ENCODE data around the gene PES1.
"Not testable (repeated sequence)": the region's sequence is repeated elsewhere in the genome, so short reads cannot be mapped to it uniquely, and the experiment has no call there.

Gene PES1

GRCh38 chr22:30591588-30592359, at the start of gene PES1:
TSS of gene PES1 (minus strand) at chr22:30591910. CDS start at chr22:30591833, 77 bp downstream.
- in situ Hi-C loops (cut with MboI; ENCODE audit: low sequenced_read_pairs) = no loop called here

DNA sequence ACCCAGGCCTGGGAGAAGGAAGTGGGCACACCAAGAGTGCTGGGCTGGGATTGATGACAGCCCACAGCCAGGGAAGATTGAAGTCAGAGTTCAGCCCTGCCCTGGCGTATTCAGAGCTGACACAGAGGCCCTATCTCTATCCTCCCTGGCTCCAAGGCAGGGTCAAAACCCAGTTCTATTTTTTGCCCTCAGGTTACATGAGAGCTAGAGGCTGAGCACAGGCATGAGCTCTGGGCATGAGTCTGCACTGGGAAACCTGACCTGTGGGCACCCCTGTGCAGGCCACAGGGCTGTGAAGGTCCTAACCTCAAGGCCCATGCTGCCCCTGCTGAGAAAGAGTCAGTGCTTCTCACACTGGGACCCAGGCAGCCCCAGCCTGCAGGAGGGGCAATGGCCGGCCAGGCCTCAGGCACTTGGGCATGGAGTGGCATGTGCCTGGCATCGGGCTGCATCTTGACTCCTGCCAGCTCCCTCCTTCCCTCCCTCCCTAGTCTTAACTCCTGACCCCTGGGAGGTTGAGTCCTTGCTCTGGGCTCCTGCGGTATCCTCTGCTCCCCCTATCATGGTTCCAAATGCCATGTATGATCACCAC, 49.2 kb upstream of the PES1 start:
- in situ Hi-C loops (cut with MboI; ENCODE audit: low sequenced_read_pairs) = loop anchor here (10.0 kb wide), 1 partner anchor 114 kb away; no protein-coding TSS in a partner anchor

GRCh38 chr22:30640361-30640760, 48.7 kb upstream of the PES1 start:
- in situ Hi-C loops (cut with MboI; ENCODE audit: low sequenced_read_pairs) = loop anchor here (10.0 kb wide), 1 partner anchor 114 kb away; no protein-coding TSS in a partner anchor

DNA sequence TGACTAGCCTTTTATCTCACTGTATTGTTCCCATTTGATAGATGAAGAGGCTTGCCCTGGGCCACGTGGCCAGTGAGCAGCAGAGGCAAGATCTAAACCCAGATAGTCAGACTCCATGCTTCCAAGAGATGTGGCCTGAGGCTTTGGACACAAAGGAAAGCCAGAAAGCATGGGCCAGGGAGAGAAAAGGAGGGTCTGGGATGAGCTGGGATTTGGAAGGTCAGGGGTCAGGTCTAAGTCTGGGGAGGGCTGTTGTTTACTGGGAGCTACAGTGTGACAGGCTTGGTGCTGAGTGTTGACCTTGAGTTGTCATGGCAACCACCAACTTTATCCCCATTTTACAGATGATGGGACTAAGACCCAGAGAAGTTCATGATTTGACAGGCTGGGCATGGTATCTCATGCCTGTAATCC, 46.0 kb upstream of the PES1 start:
- in situ Hi-C loops (cut with MboI; ENCODE audit: low sequenced_read_pairs) = no loop called here

GRCh38 chr22:30636226-30637077, 44.7 kb upstream of the PES1 start:
- in situ Hi-C loops (cut with MboI; ENCODE audit: low sequenced_read_pairs) = no loop called here

DNA sequence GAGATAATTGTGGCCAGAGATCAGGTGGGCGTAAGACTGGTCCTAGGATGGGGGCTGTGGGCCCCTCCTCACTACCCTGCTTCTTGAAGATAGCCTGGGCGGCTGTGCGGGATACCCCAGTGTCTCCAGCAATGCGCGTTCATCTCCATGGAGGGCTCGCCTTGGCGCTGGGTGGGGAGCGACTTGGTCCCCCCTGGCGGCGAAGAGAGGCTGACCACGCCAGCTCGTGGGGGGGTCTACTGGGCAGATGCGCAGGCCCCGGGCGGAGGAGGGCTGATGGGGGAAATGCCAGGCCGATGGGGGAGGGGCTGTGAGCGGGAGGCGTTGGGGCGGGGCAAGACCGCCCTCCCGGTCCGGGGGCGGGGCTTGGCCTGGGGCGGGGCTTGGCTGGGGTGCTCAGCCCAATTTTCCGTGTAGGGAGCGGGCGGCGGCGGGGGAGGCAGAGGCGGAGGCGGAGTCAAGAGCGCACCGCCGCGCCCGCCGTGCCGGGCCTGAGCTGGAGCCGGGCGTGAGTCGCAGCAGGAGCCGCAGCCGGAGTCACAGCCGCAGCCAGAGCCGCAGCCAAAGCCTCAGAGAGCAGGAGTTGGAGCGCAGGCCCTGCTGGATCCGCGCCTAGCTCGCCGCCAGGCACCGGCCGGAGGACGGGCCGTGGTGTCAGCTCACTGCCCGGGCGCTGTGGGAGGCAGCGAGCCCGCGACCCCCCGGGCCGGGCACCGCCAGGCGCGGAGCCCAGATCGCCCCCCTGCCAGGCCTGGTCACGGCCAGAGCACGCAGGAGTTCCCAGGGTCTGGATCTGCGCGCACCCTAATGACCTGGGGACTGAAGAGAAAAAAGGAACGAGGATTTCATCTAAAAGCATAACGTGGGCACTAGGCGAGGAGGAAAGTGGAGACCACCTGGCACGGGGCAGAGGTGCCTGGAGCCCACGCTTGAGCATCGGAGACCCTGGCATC, 43.8 kb upstream of the PES1 start, which contains the start of gene SLC35E4:
Gene SLC35E4 (plus strand): TSS at position 509 of the 953 bp plus-strand sequence. CDS start 670 bp downstream, outside the sequence.
- in situ Hi-C loops (cut with MboI; ENCODE audit: low sequenced_read_pairs) = no loop called here

DNA sequence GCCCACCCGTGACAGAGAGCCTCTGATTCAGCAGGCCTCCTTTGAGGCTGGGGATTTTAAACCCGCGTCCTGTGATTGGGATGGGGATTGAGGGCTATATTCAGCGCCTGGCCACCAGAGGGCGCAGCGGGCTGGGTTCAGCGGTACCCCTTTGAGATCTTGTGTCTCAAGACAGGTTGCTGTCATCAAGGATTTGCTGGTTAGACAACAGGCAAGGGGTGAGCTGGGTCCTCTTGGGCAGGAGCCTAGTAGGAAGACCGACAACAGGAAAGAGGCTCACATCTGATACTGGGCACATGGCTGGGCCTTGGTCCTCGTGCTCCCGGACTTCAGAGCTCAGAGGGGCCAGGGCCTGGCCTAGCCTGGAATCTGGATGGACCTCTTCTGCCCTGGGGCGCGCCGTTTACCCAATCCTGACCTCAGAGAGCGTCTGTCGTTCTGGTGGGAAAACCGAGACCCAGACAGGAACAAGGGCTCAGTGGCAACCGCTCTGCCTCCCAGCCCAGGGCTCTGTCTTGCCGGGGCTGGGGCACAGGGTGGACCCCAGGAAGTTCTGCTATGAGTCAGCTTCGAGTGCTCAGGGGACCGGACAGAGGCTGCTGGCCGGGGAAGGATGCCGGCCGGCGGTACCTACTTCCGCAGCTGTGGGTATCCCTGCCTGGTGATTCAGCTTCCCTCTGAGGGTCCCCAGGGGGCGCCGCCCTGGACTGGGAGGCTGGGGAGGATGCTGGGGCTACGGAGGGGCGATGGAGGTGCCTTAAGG, 42.9 kb upstream of the PES1 start:
- in situ Hi-C loops (cut with MboI; ENCODE audit: low sequenced_read_pairs) = no loop called here

GRCh38 chr22:30631469-30631868, 39.8 kb upstream of the PES1 start:
- in situ Hi-C loops (cut with MboI; ENCODE audit: low sequenced_read_pairs) = not testable (repeated sequence)

- in situ Hi-C loops (cut with MboI; ENCODE audit: low sequenced_read_pairs) = no loop called here
Measured at GRCh38 chr22:30628491-30628890, 36.8 kb upstream of the PES1 start.

DNA sequence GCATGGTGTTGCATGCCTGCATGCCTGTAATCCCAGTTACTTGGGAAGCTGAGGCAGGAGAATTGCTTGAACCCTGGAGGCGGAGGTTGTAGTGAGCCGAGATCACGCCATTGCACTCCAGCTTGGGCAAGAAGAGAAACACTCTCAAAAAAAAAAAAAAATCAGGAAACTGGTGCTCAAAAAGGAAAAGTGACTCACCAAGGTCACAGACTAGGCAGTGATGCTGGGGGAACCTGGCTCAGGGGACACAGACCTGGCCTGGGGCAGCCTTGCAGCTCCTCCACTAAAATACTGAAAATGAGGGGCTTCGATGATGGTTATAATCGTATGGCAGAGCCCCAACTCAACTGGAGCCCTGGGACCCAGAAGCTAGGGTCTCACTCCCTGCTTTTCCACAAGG, 35.8 kb upstream of the PES1 start:
- in situ Hi-C loops (cut with MboI; ENCODE audit: low sequenced_read_pairs) = no loop called here

GRCh38 chr22:30626413-30626812, 34.7 kb upstream of the PES1 start:
- in situ Hi-C loops (cut with MboI; ENCODE audit: low sequenced_read_pairs) = no loop called here

DNA sequence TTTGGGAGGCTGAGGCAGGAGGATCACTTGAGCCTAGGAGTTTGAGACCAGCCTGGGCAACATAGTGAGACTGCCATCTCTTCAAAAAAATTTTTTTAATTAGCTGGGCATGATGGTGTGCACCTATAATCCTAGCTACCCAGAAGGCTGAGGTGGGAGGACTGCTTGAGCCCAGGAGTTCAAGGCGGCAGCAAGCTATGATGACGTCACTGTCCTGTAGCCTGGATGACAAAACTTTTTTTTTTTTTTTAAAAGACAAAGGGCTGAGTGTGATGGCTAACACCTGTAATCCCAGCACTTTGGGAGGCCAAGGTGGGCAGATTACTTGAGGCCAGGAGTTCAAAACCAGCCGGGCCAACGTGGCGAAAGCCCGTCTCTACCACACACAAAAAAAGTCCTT, 28.2 kb upstream of the PES1 start:
- in situ Hi-C loops (cut with MboI; ENCODE audit: low sequenced_read_pairs) = not testable (repeated sequence)

- in situ Hi-C loops (cut with MboI; ENCODE audit: low sequenced_read_pairs) = no loop called here
Measured at GRCh38 chr22:30617819-30618218, 26.1 kb upstream of the PES1 start.

- in situ Hi-C loops (cut with MboI; ENCODE audit: low sequenced_read_pairs) = no loop called here
Measured at GRCh38 chr22:30615543-30615954, 23.8 kb upstream of the PES1 start.

DNA sequence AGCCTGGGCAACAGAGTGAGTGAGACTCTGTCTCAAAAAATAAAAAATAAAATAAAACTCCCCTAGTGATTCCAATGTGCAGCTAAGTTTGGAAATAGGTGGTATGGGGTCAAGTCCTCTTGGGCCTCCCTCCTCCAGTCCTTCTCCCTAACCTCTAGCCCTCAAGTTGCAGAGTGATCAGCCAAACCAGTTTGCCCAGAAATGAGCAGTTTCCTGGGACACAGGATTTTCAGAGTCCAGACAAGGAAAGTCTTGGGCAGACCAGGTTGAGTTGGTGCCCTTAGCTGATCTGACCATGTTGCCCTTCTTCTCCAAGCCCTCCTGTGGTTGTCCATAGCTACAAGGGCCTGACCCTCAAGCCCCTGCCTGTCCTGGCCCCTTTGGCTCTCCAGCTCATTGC, 23.2 kb upstream of the PES1 start:
- in situ Hi-C loops (cut with MboI; ENCODE audit: low sequenced_read_pairs) = no loop called here

GRCh38 chr22:30614268-30614667, 22.6 kb upstream of the PES1 start:
- in situ Hi-C loops (cut with MboI; ENCODE audit: low sequenced_read_pairs) = no loop called here

- in situ Hi-C loops (cut with MboI; ENCODE audit: low sequenced_read_pairs) = no loop called here
Measured at GRCh38 chr22:30612789-30613188, 21.1 kb upstream of the PES1 start.

DNA sequence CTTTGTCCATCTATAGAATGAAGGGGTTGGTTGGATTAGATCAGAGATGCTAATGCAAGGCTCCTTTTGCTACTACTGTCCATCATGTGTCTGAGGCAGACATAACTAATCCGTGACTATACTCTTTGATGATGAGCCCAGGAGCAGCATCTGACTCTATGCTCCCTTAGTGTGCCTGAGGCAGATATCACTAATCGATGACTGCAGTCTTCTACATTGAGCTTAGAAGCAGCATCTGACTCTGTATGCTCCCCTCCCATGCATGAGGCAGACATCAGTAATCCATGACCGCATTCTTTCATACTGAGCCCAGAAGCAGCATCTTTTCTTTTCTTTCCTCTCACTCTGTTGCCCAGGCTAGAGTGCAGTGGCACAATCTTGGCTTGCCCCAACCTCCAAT, 19.5 kb upstream of the PES1 start:
- in situ Hi-C loops (cut with MboI; ENCODE audit: low sequenced_read_pairs) = no loop called here

GRCh38 chr22:30610299-30610698, 18.6 kb upstream of the PES1 start:
- in situ Hi-C loops (cut with MboI; ENCODE audit: low sequenced_read_pairs) = no loop called here
